Thoracic aorta (tissue), 2 donors: ENCODE measurements around the gene ODAPH. TPM values are rescaled to one million over a fixed set of nuclear protein-coding genes. Genes with fewer than 3 reads are reported as not detected.
"Not testable (repeated sequence)": the region's sequence is repeated elsewhere in the genome, so short reads cannot be mapped to it uniquely, and the experiment has no call there.

Experiments used
- ATAC-seq: fragments of 150-250 bp; one replicate; pipeline ENCODE4 v1.8.0; 2017; ENCODE audit warnings: low read depth; ENCODE audit not compliant: insufficient number of reproducible peaks, low FRiP score
- DNase-seq: peaks from one replicate; pipeline ENCODE4 v3.0.0-alpha.2; 2020; ENCODE audit warnings: low spot score
- H3K27ac ChIP-seq, 2 donors: fragments of 200-600 bp; sonication (generic); 1 replicate in 1 of 2; 2 replicates in 1 of 2; pipeline ENCODE4 v1.5.1; 2016; ENCODE audit warnings: mild to moderate bottlenecking in 2 of 2, moderate library complexity in 2 of 2
- H3K27me3 ChIP-seq: fragments of 200-600 bp; sonication (generic); replicated peaks from 2 replicates; pipeline ENCODE4 v1.6.0; 2016; ENCODE audit warnings: mild to moderate bottlenecking; ENCODE audit not compliant: insufficient read depth
- H3K36me3 ChIP-seq: fragments of 200-600 bp; sonication (generic); one replicate; pipeline ENCODE4 v1.5.1; 2016
- H3K4me1 ChIP-seq, 2 donors: fragments of 200-600 bp; sonication (generic); 1 replicate in 1 of 2; 2 replicates in 1 of 2; pipeline versions ENCODE4 v1.5.1 to v1.6.0; 2016; ENCODE audit warnings: low read depth in 2 of 2, mild to moderate bottlenecking in 1 of 2; ENCODE audit not compliant: control insufficient read depth in 1 of 2
- H3K4me3 ChIP-seq: fragments of 200-600 bp; sonication (generic); 2 replicates; pipeline ENCODE4 v1.5.1; 2016; ENCODE audit warnings: mild to moderate bottlenecking
- H3K9me3 ChIP-seq: fragments of 200-600 bp; sonication (generic); 2 replicates; pipeline ENCODE4 v1.5.1; 2016
- CTCF ChIP-seq: fragments of 200-600 bp; sonication (generic); IDR thresholded peaks from one replicate; pipeline ENCODE4 v1.5.1; 2019; ENCODE audit warnings: antibody characterized with exemption
- total RNA-seq, 2 donors: library from RNA; depleted of rRNA; stranded (reverse); fragments of >200 nt; gene quantifications; one replicate each; pipeline versions ENCODE4 v1.1.0 to v1.2.3, GENCODE V29; 2016

Gene ODAPH
- total RNA-seq, 2 donors from 2014 or later, result not detected

- H3K4me1 ChIP-seq, result peaks cover 30 to 48% of the 10 kb centered on the region in 2 donors
- no peaks in the 10 kb centered on the region for H3K36me3 ChIP-seq
- no peaks in the 10 kb centered on the region for H3K9me3 ChIP-seq
- peak; percentile 90 for ATAC-seq
- peak; percentile 88 for DNase-seq
- H3K27me3 ChIP-seq, result no peaks in the 10 kb centered on the region
- TF ChIP-seq CTCF, result no peak
- H3K4me3 ChIP-seq, result peak within 1 kb of the TSS; percentile 73
- H3K27ac ChIP-seq, result peak within 1 kb of the TSS; percentile 86 to 98
These were observed 41.5 kb upstream of the ODAPH start, which contains the start of the genes RCHY1 and THAP6 for GRCh38 chr4:75514131-75514948. TSS of gene RCHY1 (minus strand) at chr4:75514403. CDS start at chr4:75514286, 117 bp downstream. TSS of gene THAP6 (plus strand) at chr4:75514473. CDS start at chr4:75515453, 980 bp downstream.

DNA sequence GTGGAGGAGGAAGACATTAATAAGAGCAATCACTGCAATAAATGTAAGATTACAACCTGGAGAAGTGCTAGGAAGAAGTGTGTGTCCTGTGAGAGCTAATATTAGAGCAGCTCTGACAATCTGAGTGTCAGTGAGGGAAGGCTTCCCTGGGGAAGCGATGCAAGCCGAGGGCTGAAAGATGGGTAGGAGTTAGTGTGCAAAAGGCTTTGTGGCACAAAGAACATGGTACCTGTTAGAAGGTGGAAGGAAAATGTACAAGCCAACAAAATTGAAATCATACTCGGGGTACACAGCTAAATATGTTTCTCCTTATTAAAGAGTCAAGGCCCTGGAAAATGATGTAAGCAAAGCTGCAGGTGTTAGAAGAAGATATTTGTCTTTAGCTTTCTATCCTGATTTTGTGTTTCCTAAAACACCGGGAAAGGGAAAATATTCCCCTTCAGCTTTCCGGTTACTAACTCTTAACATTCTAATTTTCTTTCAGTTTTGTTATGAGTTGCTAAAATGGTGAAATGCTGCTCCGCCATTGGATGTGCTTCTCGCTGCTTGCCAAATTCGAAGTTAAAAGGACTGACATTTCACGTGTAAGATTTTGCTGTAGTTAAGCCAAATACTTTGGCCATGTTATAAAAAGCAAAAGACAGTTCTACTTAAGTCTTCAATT lies 40.8 kb upstream of the ODAPH start:
- DNase-seq, result no peak

DNA sequence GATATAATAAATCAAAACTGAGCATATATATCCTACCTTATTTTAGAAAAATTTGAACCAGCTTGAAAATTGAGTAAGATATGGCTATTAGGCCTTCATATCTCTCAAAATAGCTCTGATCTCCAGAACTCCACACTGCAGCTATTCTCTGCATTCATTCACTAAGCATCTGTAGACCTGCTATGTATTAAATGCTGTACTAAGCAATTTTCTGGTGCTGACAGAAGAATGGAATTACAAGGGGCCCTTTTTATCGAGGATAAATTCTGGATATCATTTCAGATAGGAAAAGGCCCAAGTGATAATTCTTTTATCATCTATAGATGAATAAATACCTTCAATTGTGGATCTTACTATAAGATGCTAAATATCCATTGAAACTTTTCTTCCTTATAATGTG lies 39.7 kb upstream of the ODAPH start:
- Histone ChIP-seq H3K27ac (no peak overlapping the region), H3K4me1 (peaks cover 20 to 37% of the 10 kb centered on the region in 2 donors)

More for the DNA sequence above, 40.8 kb upstream of the ODAPH start:
- H3K27ac ChIP-seq, result peak overlapping the region; percentile 86 to 98
- no peaks in the 10 kb centered on the region for H3K9me3 ChIP-seq
- H3K4me1 ChIP-seq, result peaks cover 28 to 46% of the 10 kb centered on the region in 2 donors
- peak overlapping the region; percentile 73 for H3K4me3 ChIP-seq
- no peaks in the 10 kb centered on the region for H3K36me3 ChIP-seq
- H3K27me3 ChIP-seq, result no peaks in the 10 kb centered on the region
- no peak for ATAC-seq
- no peak for TF ChIP-seq CTCF

GRCh38 chr4:75519452-75519851 lies 36.4 kb upstream of the ODAPH start:
- not testable (repeated sequence) for H3K27me3 ChIP-seq, H3K4me3 ChIP-seq, H3K9me3 ChIP-seq, H3K27ac ChIP-seq, H3K36me3 ChIP-seq, ATAC-seq, DNase-seq
- peaks cover 3 to 14% of the 10 kb centered on the region in 2 donors for H3K4me1 ChIP-seq

More for the DNA sequence above, 39.7 kb upstream of the ODAPH start:
- DNase-seq (no peak), ATAC-seq (no peak)
- no peaks in the 10 kb centered on the region for H3K9me3 ChIP-seq
- H3K4me3 ChIP-seq, result no peak overlapping the region
- no peaks in the 10 kb centered on the region for H3K27me3 ChIP-seq
- no peaks in the 10 kb centered on the region for H3K36me3 ChIP-seq
- TF ChIP-seq CTCF, result no peak

- DNase-seq (no peak), ATAC-seq (no peak)
- Histone ChIP-seq H3K27me3 (no peaks in the 10 kb centered on the region), H3K27ac (no peak overlapping the region), H3K4me1 (no peaks in the 10 kb centered on the region), H3K9me3 (no peaks in the 10 kb centered on the region), H3K4me3 (no peak overlapping the region), H3K36me3 (peaks cover 26% of the 10 kb centered on the region)
- no peak for TF ChIP-seq CTCF
These were observed 30.8 kb upstream of the ODAPH start for GRCh38 chr4:75525086-75525485.
